Thyroid gland (tissue), 4 donors: ENCODE data around the gene MBTPS2.

ENCODE experiments used
- CTCF ChIP-seq, 6 experiments: fragments of 200-600 bp in 3 of 6; fragments of 450-650 bp in 3 of 6; sonication (generic) in 3 of 6; IDR thresholded peaks; one replicate each; pipeline ENCODE4 v1.5.1; 2016 to 2019; ENCODE audit warnings: antibody characterized with exemption in 6 of 6, mild to moderate bottlenecking in 2 of 6, inconsistent platforms in 1 of 6, moderate library complexity in 1 of 6
- POLR2A ChIP-seq, 2 donors: fragments of 450-650 bp; IDR thresholded peaks; one replicate each; pipeline ENCODE4 v1.6.1; 2017; ENCODE audit warnings: antibody characterized with exemption in 2 of 2, mild to moderate bottlenecking in 2 of 2, moderate library complexity in 1 of 2

- TF ChIP-seq CTCF (IDR thresholded peaks at IDR 0.05) (peak in 2 of 6 experiments; percentile 17), POLR2A (IDR thresholded peaks at IDR 0.05) (peak in 1 of 2 donors; percentile 55)
Observed at GRCh38 chrX:21839334-21840192, at the start of gene MBTPS2.
